CD4-positive, alpha-beta T cell treated with Interleukin-6 for 4 hours (primary cell): ENCODE data around the gene ANKS3.

ENCODE experiments used
- DNase-seq: peaks from one replicate; pipeline ENCODE4 v3.0.0-alpha.2; 2020; ENCODE audit warnings: mixed read lengths

ANKS3 gene

GRCh38 chr16:4683255-4684057 is 50.6 kb downstream of the ANKS3 start:
- DNase-seq, result no peak

GRCh38 chr16:4682616-4683254 is 51.3 kb downstream of the ANKS3 start:
- DNase-seq, result peak; percentile 44

GRCh38 chr16:4682084-4682591 is 51.9 kb downstream of the ANKS3 start:
- no peak for DNase-seq

- DNase-seq, result no peak
Observed at GRCh38 chr16:4681471-4682083, 52.5 kb downstream of the ANKS3 start.

DNA sequence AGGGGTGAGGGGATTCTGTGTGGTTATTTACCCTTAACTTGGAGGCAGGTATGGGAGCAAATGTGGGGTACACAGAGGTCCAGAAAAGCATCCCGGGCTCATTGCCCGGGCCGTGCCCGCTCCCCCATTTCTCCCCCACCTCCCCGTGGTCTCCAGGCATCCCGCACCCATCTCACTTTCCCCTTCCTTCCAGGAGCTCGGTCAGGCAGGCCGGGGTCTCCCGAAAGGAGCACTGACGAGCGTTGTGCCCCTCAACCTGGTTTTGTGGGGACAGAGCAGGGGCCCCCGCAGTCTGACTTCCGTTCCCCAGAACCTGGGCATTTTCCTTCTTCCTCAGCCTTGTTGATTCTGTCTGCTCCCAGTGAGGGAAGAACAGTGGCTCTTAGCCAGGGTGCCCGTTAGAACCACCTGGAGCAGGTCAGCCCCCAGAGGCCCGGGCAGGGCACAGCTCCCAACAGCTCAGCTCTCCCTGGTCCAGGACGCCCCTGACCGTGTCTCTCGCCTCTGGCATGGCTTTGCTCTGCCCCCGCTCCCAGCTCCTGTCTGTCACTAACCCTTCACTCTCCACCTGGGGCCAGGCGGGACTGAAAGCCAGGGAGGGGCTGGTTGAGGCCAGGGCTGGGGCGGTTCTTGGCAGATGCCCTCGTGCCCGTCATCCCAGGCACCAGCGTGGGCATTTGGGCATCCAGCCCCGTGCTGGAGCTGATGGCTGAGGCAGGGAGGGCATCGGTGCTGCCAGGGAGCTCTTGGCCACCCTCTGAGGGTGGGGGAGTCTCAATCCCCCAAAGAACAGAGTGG is 53.2 kb downstream of the ANKS3 start:
- DNase-seq, result no peak

DNA sequence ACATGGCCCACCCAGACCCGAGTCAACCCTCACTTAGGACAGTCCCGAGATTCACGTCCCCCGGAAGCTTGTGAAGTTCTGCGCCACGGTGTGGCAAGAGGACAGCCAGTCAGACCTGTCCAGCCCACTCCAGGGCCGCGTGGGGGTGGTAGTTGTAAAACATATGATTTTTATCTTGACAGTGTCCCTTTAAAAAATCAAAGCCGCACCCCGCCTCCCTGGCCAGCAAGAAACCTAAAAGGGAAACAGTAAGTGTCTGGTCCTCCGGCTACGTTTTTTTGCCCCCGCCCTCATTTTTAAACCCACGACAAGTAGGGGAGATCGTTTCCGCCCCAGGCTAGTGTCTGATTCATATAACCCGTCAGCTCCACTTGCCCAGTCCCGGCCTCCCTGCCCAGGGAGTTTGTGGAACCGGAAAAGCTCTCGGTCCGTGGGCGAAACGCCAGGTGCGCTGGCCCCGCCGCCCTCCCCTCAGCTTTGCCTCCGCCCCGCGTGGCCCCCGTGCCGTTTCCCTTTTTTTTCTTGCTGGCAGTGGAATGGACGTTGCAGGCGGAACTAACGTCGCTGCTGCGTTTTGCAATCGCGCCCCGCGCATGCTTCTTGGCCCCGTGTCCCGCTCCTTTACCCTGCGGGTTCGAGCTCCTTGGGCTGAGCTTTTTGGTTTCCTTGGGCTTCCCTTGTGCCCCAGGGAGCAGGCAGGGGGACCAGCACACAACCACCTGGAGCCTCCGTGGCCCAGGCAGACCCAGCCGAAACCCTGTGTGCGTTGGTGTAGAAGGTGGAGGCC is 54.0 kb downstream of the ANKS3 start:
- no peak for DNase-seq

DNA sequence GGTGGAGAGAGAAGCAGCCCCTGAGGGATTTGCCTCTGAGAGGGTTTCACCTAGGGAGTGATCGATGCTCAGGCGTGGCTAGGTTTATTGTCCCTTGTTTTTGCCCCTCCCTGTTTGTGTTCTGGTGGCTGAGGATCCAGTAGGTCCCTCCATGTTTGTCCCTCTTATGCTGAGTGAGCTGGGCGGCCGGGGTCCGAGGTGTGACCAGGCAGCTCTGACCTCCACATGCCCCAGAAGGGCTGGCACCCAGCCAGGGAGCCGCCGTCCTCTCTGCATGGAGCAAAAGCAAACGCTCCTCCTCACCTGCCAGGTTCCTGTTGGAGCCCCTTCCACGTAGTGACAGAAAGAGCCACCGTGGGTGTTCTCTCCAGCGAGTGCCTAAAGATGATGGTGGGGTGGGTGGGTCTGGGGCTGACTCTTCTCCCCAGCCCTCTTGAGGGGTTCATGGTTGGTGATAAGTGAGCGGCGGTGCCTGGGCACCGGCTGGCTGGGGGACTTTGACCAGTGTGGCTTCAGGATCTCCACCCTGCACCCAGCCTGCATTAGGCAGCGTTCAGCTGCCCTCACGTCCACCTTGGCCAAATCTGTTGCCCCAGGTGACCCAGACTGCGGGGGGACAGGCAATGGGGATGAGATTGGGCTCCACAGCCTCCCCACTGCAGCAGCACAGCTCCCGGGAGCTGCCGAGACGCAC is 54.8 kb downstream of the ANKS3 start:
- no peak for DNase-seq

- no peak for DNase-seq
Observed at GRCh38 chr16:4678596-4678995, 55.5 kb downstream of the ANKS3 start.

DNA sequence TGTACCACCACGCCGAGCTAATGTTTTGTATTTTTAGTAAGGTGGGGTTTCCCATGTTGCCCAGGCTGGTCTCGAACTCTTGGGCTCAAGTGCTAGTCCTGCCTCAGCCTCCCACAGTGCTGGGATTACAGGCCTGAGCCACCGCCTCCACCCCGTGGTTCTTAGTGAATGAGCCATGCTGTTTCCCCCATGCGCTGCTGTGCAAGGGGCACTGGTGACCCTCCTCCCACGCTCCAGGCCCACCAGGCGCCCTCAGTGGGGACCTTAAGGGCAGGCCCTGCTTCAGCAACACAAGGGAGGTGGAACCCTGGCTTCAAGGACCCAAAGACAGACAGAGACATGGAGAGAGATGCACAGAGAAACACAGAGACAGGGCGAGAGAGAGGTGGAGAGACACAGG is 56.1 kb downstream of the ANKS3 start:
- no peak for DNase-seq

DNA sequence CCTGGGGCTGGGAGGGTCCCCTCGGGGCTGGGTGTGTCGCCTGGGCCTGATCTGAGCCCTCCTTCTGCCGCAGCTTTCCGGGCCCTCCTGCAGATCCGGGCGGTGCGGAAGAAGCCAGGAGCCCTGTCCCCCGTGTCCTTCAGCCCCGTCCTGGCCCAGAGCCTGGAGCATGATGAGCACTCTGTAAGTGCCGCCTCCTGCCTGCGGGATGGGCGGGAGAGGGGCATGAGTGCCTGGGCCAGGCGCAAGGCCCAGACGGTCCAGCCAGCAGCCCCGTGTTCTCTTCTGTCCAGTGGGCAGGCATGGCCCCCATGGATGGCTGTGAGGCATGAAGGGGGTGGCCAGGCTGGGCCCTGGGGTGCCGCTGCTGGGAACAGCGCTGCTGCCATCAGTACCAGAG is 56.7 kb downstream of the ANKS3 start:
- DNase-seq, result no peak

DNA sequence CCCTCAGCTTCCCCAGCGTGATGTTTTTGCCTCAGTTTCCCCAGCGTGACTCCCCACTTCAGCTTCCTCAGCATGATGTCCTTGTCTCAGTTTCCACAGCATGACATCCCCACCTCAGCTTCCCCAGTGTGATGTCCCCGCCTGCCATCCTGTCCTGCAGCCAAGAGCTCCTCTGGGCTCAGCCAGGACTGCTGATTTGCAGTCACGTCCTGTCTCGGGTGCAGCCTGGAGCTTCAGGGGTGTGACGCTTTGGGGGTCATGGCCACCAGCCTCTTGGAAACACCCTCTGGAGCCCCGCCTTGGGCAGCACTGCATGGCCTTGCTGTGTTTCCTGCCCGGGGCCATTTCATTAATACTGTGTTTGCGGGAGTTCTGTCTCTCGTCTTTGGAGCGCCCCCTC is 57.2 kb downstream of the ANKS3 start:
- DNase-seq, result no peak

- DNase-seq, result peak; percentile 79
Observed at GRCh38 chr16:4675864-4676786, 57.9 kb downstream of the ANKS3 start.

- no peak for DNase-seq
Observed at GRCh38 chr16:4674926-4675530, 59.0 kb downstream of the ANKS3 start.

DNA sequence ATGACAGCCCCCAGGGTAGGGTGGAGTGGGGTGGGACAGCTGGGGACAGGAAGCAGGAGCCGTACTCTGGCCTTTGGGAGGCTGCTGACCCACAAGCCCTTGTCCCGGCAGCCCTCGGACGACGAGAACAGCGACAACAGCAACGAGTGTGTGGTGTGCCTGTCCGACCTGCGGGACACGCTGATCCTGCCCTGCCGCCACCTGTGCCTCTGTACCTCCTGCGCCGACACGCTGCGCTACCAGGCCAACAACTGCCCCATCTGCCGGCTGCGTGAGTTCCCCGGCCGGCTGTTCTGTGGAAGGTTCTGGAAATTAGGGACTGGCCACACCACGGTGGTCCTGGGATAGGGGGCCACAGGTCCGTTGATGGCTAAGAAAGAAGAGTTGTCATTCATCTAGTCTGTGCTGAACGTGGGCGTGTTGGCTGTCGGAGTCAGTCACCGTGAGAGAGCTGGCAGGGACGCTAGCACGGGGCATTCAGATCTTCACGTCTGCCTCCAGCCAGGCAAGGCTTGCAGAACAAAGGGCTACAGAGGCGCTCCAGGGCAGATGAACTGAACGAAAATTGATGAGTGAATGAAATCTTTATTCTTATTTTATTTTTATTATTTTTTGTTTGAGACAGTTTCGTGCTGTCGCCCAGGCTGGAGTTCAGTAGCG is 60.6 kb downstream of the ANKS3 start:
- no peak for DNase-seq

DNA sequence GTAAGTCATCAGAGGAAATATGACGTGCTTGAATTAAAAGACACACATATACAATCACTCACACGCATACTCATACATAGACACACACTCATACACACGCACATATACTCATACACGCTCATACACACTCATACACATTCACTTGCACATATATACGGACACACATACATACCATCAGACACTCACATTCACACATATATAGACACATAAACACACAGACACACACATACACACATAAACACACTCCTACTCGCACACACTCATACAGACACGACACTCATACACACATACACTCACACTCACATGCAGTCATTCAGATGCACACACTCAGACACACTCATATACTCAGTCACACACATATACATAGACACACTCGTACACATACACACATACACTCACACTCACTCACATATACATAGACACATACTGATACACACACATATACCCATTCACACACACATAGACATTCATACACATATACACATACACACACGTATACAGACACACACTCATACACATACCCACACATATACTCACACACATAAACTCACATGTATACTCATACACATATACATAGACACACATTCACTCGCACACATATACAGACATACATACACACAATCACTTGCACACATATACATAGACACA is 65.6 kb downstream of the ANKS3 start:
- DNase-seq, result no peak

DNA sequence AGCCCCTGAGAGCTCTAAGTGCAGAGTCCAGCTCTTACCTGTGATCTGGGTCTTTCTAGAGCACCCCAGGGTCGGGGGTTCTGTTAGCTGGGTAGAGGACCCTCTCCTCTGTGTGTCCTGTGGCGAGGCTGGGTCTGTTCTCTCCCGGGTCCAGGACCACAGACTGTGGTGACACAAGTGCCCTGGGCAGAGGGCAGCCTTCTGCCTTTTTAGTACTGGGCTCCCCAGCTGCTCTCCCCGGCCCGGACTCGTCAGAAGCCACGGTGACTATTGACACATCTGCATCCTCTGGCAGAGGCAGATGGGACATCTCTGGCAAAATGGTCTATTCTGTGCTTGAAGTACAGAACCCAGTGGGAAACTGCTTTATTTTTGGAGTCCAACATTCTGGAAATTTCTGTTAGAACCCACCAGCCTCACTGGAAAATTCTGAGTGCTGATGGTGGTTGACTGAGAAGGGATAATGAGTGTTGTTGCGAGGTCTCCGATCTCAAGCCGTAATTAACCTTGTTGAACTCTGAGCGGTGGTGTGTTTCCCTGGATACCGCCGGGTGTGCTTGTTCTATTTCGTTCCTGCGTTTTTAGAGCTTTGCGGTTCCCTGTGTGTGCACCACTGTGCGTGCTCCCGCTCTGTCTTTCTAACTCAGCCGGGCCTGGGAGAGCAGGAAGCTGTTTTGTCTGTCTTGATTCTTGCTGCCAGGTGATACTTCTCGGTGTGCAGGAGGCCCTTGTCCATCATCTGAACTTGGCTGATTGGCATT is 66.7 kb downstream of the ANKS3 start:
- no peak for DNase-seq

DNA sequence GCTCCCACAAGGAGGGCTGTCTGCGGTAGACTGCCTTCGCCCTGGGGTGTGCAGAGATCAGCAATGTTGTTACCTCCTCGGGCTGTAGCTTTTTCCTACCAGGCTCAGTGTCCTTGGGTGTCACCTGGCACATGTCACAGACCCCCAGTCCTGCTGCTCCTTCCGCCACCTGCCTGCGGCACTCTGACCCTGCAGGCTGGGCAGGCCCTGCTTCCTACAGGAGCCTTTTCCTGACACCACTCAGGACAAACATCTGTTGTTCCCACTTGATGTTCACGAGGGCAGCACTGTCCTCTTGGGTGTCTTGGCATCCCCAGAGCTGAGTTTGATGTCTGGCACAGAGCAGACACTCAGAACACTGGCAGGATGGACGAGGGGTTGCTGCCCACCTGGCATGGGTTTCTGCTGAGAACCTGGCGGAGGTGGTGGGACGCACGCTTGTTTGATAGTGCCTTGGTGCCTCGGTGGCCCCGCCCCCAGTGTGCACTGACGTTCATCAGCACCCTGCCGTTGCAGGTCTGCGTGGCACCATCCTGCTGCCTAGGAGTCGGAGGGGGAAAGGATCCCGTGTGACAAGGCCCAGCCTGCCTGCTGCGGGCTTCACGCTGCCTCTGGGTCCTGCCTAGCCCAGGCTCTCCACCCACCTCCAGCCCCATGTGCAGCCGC is 67.4 kb downstream of the ANKS3 start:
- DNase-seq, result no peak
